ENCODE measurements around the gene SGPL1. TPM values are rescaled to one million over a fixed set of nuclear protein-coding genes. Genes with fewer than 3 reads are reported as not detected.

Gene SGPL1
- total RNA-seq, 1 donor from 2014 or later = 51.5 TPM

- Histone ChIP-seq H3K36me3 (no peaks in the 10 kb centered on the region), H3K4me1 (peaks cover 19% of the 10 kb centered on the region), H3F3A (ENCODE audit: low read depth) (peaks cover 19% of the 10 kb centered on the region), H3K27ac (no peak overlapping the region), H3K9me3 (ENCODE audit: low read depth) (no peaks in the 10 kb centered on the region), H4K20me1 (ENCODE audit: low read depth) (no peaks in the 10 kb centered on the region), H2AFZ (replicated peaks) (no peak overlapping the region), H3K9ac (no peak overlapping the region), H3K4me3 (no peak overlapping the region), H3K79me2 (ENCODE audit: low read depth) (no peaks in the 10 kb centered on the region), H3K4me2 (no peak overlapping the region), H3K27me3 (no peaks in the 10 kb centered on the region)
- peaks cover 23% of the 10 kb centered on the region for H3K4me1 Mint-ChIP-seq
- peaks cover 5% of the 10 kb centered on the region for H3K27me3 Mint-ChIP-seq (ENCODE audit: insufficient read depth, low read depth)
- no peak overlapping the region for H3K4me3 Mint-ChIP-seq
- H3K36me3 Mint-ChIP-seq = no peaks in the 10 kb centered on the region
- peaks cover 2% of the 10 kb centered on the region for H3K9me3 Mint-ChIP-seq
- H3K27ac Mint-ChIP-seq = no peak overlapping the region
- TF ChIP-seq CTCF (IDR thresholded peaks at IDR 0.05) (no peak), EZH2 (IDR thresholded peaks at IDR 0.05) (no peak)
- DNase-seq (ENCODE audit: low spot score) = no peak
These were observed 75.9 kb downstream of the SGPL1 start for GRCh38 chr10:70891627-70892026.

DNA sequence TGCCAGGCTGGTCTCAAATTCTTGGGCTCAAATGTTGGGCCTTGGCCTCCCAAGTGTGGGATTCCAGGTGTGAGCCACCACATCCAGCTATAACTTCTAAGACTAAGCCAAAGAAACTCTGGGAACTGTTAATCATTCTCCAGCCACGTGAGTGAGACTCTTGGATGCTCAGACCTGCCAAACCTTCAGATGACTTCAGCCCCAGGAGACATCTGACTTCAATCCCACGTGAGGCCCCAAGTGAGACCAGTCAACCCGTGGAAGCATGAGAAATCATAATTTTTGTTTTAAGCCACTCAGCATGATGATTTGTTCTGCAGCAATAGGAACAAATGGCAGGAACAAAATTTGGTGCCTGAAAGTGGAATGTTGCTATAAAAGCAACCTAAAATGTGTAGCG is 76.9 kb downstream of the SGPL1 start:
- Histone ChIP-seq H3F3A (ENCODE audit: low read depth) (peaks cover 13% of the 10 kb centered on the region), H3K9ac (no peak overlapping the region), H3K4me1 (peaks cover 19% of the 10 kb centered on the region), H3K9me3 (ENCODE audit: low read depth) (no peaks in the 10 kb centered on the region), H3K27me3 (no peaks in the 10 kb centered on the region), H3K79me2 (ENCODE audit: low read depth) (no peaks in the 10 kb centered on the region), H3K4me3 (no peak overlapping the region), H2AFZ (replicated peaks) (no peak overlapping the region), H3K27ac (no peak overlapping the region), H3K4me2 (no peak overlapping the region), H3K36me3 (no peaks in the 10 kb centered on the region), H4K20me1 (ENCODE audit: low read depth) (no peaks in the 10 kb centered on the region)
- Mint-ChIP-seq H3K4me1 (peaks cover 21% of the 10 kb centered on the region), H3K4me3 (peak overlapping the region; percentile 18), H3K27ac (no peak overlapping the region), H3K9me3 (peaks cover 2% of the 10 kb centered on the region), H3K27me3 (ENCODE audit: insufficient read depth, low read depth) (peaks cover 5% of the 10 kb centered on the region), H3K36me3 (no peaks in the 10 kb centered on the region)
- DNase-seq (ENCODE audit: low spot score) = no peak
- TF ChIP-seq EZH2 (IDR thresholded peaks at IDR 0.05) (no peak), CTCF (IDR thresholded peaks at IDR 0.05) (no peak), EZH2phosphoT487 (IDR thresholded peaks at IDR 0.05) (no peak)

DNA sequence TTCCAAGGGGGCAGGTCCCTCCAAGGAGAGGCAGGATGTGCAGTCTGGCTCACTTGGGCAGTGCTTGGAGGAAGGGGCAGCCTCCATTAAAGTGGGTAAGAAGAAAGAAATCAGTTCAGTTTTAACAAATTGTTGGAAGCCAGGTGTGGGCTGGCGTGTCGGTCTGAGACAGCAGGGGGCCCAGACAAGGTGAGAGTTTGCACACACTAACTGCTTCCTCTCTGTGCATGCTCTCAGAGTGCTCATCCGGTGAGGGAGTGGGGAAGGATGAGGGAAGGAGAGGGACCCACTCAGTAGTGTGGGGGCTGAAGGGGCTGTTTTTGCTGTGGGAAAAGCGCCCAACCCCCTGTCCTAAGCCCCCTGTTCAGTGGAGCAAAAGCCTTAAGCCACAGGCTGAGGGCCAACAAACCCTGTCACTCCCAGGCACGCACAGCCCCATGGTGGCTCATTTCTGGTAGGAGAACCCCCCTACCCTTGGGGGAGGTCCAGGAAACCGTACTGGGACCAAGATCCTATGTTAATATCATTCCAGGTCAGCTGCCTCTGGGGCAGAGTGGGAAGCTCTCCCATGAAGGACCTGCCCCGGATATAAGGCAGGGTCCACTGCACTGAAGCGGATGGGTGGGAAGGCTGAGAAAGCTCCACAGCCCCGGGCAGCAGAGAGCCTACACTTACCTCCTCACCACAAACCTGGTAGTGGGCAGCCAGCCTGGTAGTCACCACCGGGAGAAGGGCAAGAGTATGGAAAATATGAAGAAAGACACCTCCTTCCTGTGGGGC is 77.7 kb downstream of the SGPL1 start:
- no peaks in the 10 kb centered on the region for H3K79me2 ChIP-seq (ENCODE audit: low read depth)

More for the DNA sequence above, 77.7 kb downstream of the SGPL1 start:
- peaks cover 19% of the 10 kb centered on the region for H3K4me1 ChIP-seq
- Mint-ChIP-seq H3K36me3 (no peaks in the 10 kb centered on the region), H3K27me3 (ENCODE audit: insufficient read depth, low read depth) (peaks cover 5% of the 10 kb centered on the region), H3K27ac (no peak overlapping the region), H3K4me3 (peak overlapping the region; percentile 27), H3K4me1 (peaks cover 21% of the 10 kb centered on the region), H3K9me3 (peaks cover 2% of the 10 kb centered on the region)
- H3F3A ChIP-seq (ENCODE audit: low read depth) = peaks cover 6% of the 10 kb centered on the region
- H3K4me3 ChIP-seq = no peak overlapping the region
- no peaks in the 10 kb centered on the region for H3K27me3 ChIP-seq
- no peaks in the 10 kb centered on the region for H4K20me1 ChIP-seq (ENCODE audit: low read depth)
- no peaks in the 10 kb centered on the region for H3K36me3 ChIP-seq
- DNase-seq (ENCODE audit: low spot score) = no peak
- H2AFZ ChIP-seq (replicated peaks) = no peak overlapping the region
- H3K9me3 ChIP-seq (ENCODE audit: low read depth) = no peaks in the 10 kb centered on the region
- TF ChIP-seq CTCF (IDR thresholded peaks at IDR 0.05) = no peak
- TF ChIP-seq EZH2phosphoT487 (IDR thresholded peaks at IDR 0.05) = no peak
- TF ChIP-seq EZH2 (IDR thresholded peaks at IDR 0.05) = no peak
- no peak overlapping the region for H3K9ac ChIP-seq
- no peak overlapping the region for H3K27ac ChIP-seq
- H3K4me2 ChIP-seq = no peak overlapping the region

Data from neural progenitor cell (in vitro differentiated cells).